Measurements from ENCODE around the gene NOG.

NOG gene

GRCh38 chr17:56593646-56594319 lies at the start of gene NOG:
TSS of gene NOG (plus strand) at chr17:56593699. CDS start at chr17:56594224, 525 bp downstream.
- DNase-seq (ENCODE audit: low read depth in 1 of 2, low spot score in 1 of 2): no peak

GRCh38 chr17:56545106-56545505 lies 48.4 kb upstream of the NOG start:
- no peak for DNase-seq (ENCODE audit: low read depth in 1 of 2, low spot score in 1 of 2)

DNA sequence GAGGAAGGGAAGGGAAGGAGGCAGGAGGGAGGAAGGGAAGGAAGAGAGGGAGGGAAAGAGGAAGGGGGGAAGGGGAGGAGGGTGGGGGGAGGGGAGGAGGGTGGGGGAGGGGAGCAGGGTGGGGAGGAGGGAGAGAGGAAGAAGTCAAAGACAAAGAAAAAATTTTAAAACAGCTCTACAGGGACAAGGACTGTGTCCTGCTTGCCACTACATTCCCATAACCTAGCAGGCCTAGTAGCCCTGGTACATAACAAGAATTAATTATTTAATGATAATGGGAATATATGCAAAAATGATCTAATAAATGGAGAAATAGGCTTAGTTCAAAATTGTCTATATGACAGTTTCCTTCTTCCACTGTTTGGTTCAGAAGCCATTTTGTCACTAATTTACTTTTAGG lies 47.6 kb upstream of the NOG start:
- no peak for DNase-seq (ENCODE audit: low read depth in 1 of 2, low spot score in 1 of 2)

- no peak for DNase-seq (ENCODE audit: low read depth in 1 of 2, low spot score in 1 of 2)
Measured at GRCh38 chr17:56548661-56549060, 44.8 kb upstream of the NOG start.

DNA sequence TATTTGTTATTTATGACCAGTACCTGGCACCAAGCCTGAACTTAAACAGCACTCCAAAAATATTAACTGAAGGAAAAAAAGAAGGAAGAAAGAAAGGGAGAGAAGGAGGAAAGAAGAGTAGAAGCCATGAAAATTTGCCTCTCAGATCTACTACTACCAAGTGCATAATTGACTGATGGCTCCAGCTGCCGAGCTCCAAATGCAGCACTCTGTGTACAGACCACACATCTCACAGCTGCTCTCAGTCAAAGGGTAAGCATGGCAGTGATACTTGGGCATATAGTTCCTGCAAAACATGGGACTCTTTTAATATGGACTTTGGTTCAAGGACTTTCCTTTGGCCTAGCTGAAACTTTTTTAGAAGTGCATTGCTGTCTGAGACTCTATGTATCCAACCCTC lies 44.0 kb upstream of the NOG start:
- DNase-seq (ENCODE audit: low read depth in 1 of 2, low spot score in 1 of 2): no peak

- DNase-seq (ENCODE audit: low read depth in 1 of 2, low spot score in 1 of 2): no peak
Measured at GRCh38 chr17:56557682-56558081, 35.8 kb upstream of the NOG start.

- DNase-seq (ENCODE audit: low read depth in 1 of 2, low spot score in 1 of 2): no peak
Measured at GRCh38 chr17:56558088-56558487, 35.4 kb upstream of the NOG start.

DNA sequence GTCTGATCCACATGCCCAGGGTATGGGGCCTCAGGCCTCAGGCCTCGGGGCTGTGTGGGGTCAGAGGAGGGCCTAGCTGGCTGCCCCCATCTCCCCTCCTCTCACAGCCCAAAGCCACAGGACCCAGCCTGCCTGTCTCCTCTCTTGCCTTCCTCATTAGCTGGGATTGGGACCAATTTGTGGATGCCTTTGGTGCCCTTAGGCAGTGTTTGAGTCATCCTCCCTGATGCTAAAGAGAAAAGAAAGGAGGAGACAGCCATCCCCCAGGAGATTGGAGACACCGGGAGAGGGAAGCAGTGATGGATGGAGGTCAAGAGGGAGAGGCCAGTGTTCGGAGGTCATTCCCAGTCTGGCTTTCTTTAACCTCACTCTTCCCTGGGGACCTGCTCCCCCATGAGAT lies 23.3 kb upstream of the NOG start:
- DNase-seq (ENCODE audit: low read depth in 1 of 2, low spot score in 1 of 2): no peak

DNA sequence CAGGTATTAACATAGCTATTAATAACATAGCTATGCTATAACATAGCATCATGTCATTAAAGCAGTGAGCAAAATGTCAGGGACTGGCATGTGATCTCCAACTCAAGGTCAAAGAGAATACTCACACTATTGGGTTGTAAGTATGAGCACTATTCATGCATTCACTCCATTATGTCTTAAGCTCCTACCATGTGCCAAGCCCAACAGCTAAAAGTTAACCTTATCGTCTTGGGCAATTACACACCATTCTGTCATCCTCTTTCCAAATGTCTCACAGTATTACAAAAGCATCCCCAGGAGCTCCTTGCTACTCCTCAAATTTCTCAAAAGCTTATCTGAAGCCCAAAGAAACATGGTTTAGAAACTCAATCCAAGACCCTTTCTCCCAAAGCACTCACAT lies 22.0 kb upstream of the NOG start:
- no peak for DNase-seq (ENCODE audit: low read depth in 1 of 2, low spot score in 1 of 2)

GRCh38 chr17:56577190-56577842 lies 16.2 kb upstream of the NOG start:
- no peak for DNase-seq (ENCODE audit: low read depth in 1 of 2, low spot score in 1 of 2)

DNA sequence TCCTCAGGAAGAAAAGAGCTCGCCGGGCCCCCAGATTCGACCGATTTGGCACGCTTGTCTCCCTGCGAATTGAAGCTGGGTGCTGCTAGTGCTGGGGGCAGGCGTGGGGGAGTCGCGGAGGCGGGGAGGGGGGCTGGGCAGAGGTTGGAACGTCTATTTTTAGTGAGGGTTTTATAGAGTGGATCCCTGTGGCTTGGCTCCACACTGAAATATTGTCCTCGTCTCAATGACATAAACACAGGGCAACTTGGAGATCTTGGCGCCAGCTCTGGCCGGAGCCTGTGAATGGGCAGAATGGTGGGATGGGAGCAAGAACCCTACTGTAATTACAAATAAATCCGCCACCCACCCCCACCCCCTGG lies 15.7 kb upstream of the NOG start:
- DNase-seq (ENCODE audit: low read depth in 1 of 2, low spot score in 1 of 2): no peak

- DNase-seq (ENCODE audit: low read depth in 1 of 2, low spot score in 1 of 2): no peak
Measured at GRCh38 chr17:56581635-56582627, 11.6 kb upstream of the NOG start.

- DNase-seq (ENCODE audit: low read depth in 1 of 2, low spot score in 1 of 2): no peak
Measured at GRCh38 chr17:56583772-56584171, 9.7 kb upstream of the NOG start.

DNA sequence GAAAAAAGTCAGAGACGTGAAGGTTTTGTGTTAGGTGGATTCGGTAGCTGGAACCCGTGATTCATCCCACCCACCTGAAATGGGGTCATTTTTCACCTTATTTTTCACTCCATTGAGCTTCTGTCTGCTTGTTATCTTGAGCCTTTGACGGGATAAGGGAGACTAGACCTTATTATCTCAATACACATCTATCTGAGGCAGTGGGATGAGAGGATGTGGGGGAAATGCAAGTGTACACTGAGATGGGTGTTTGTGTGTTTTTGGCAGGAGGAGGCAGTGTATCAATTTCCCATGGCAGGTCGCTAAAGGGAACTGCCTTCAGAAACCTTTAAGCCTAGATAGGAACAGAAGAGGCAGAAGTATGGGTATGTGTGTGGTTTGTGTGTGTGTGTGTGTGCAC lies 6.2 kb upstream of the NOG start:
- DNase-seq (ENCODE audit: low read depth in 1 of 2, low spot score in 1 of 2): no peak

- DNase-seq (ENCODE audit: low read depth in 1 of 2, low spot score in 1 of 2): peak; percentile 39 to 57
Measured at GRCh38 chr17:56592487-56593085, 913 bp upstream of the NOG start.

- DNase-seq (ENCODE audit: low read depth in 1 of 2, low spot score in 1 of 2): no peak
Measured at GRCh38 chr17:56593086-56593645, 333 bp upstream of the NOG start.

DNA sequence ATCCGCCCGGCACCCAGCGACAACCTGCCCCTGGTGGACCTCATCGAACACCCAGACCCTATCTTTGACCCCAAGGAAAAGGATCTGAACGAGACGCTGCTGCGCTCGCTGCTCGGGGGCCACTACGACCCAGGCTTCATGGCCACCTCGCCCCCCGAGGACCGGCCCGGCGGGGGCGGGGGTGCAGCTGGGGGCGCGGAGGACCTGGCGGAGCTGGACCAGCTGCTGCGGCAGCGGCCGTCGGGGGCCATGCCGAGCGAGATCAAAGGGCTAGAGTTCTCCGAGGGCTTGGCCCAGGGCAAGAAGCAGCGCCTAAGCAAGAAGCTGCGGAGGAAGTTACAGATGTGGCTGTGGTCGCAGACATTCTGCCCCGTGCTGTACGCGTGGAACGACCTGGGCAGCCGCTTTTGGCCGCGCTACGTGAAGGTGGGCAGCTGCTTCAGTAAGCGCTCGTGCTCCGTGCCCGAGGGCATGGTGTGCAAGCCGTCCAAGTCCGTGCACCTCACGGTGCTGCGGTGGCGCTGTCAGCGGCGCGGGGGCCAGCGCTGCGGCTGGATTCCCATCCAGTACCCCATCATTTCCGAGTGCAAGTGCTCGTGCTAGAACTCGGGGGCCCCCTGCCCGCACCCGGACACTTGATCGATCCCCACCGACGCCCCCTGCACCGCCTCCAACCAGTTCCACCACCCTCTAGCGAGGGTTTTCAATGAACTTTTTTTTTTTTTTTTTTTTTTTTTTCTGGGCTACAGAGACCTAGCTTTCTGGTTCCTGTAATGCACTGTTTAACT lies 1.0 kb downstream of the NOG start:
- peak in 1 of 2 donors; percentile 20 for DNase-seq (ENCODE audit: low read depth in 1 of 2, low spot score in 1 of 2)

- no peak for DNase-seq (ENCODE audit: low read depth in 1 of 2, low spot score in 1 of 2)
Measured at GRCh38 chr17:56595108-56595418, 1.6 kb downstream of the NOG start.

GRCh38 chr17:56595831-56596690 lies 2.6 kb downstream of the NOG start:
- DNase-seq (ENCODE audit: low read depth in 1 of 2, low spot score in 1 of 2): no peak
